Measurements from ENCODE around the gene PRDM16.

PRDM16 gene

DNA sequence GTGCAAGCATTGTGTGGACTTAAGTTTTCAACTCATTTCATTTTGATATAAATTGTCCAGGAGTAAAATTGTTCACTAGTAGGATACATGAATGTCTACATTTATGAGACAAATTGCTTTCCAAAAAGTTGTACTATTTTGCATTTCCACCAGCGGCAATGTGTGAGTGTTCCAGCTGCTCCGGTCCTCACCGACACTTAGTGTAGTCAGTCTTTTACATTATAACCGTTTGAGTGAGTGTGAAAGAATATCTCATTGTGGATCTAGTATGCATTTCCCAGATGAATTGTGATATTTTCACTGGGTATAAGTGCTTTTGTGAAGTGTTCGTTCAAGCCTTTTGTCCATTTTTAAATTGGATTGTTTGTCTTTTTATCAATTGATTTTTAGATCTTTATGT is 274.0 kb downstream of the PRDM16 start:
- Histone ChIP-seq H3K27me3 (ENCODE audit: control insufficient read depth in 3 of 3, insufficient read depth in 3 of 3, low read depth in 1 of 3, low read length in 3 of 3) (peaks cover 0 to 12% (median 0%) of the 10 kb centered on the region in 3 experiments), H3K18ac (ENCODE audit: low read length) (no peak overlapping the region), H4K91ac (ENCODE audit: low read depth, low read length, poor library complexity) (no peak overlapping the region), H3K4me3 (ENCODE audit: low read length in 2 of 2) (no peak overlapping the region), H3K4ac (ENCODE audit: low read length) (no peak overlapping the region), H2BK15ac (ENCODE audit: low read length) (no peak overlapping the region), H2BK5ac (ENCODE audit: low read length) (no peak overlapping the region), H2AK5ac (ENCODE audit: low read depth, low read length) (no peak overlapping the region), H2BK120ac (ENCODE audit: low read depth, low read length) (no peak overlapping the region), H3K36me3 (replicated peaks in 1 of 2; ENCODE audit: control insufficient read depth in 2 of 2, insufficient read depth in 2 of 2, low read length in 2 of 2) (no peaks in the 10 kb centered on the region), H3K4me2 (ENCODE audit: insufficient read depth, low read length, poor library complexity, severe bottlenecking) (no peak overlapping the region), H4K8ac (ENCODE audit: low read depth, low read length) (no peak overlapping the region), H3K4me1 (ENCODE audit: control insufficient read depth in 2 of 2, insufficient read depth in 1 of 2, low read depth in 1 of 2, low read length in 2 of 2) (peaks cover 0 to 7% of the 10 kb centered on the region in 2 donors), H2BK12ac (ENCODE audit: low read length) (no peak overlapping the region), H2AFZ (ENCODE audit: low read length) (no peak overlapping the region), H3K79me1 (ENCODE audit: low read depth, low read length) (no peaks in the 10 kb centered on the region), H3K27ac (replicated peaks; ENCODE audit: low read length) (no peak overlapping the region), H3K9ac (ENCODE audit: low read depth, low read length, poor library complexity) (no peak overlapping the region), H3K9me3 (replicated peaks in 1 of 2; ENCODE audit: control insufficient read depth in 2 of 2, insufficient read depth in 1 of 2, low read depth in 1 of 2, low read length in 2 of 2) (peaks cover 0 to 11% of the 10 kb centered on the region in 2 donors), H3K23ac (ENCODE audit: low read depth, low read length, poor library complexity) (no peak overlapping the region), H3K14ac (ENCODE audit: low read length) (no peak overlapping the region)
- no CpG with 5 or more reads among the region's 5 CpGs for WGBS, 2 donors (ENCODE audit: extremely low coverage in 2 of 2, insufficient read length in 2 of 2, insufficient replicate concordance in 1 of 2)
- DNase-seq (ENCODE audit: low spot score): no peak

DNA sequence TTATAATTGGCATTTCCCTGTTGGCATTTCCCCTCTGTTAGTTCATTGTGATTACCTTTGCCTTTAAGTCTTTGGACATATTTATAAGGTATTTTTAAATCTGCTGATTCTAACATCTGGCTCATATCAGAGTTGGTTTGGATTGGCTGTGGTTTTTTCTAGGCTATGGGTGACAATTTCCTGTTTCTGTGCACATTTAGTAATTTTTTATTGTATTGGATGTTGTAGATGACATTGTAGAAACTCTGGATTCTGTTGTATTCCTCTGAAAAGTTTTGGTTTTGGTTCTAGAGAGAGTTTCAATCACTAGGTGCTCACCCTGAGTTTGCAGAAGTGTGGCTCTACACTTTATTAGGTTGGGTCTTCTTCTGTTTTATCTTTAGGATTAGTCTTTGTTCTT is 275.4 kb downstream of the PRDM16 start:
- H3K9ac ChIP-seq (ENCODE audit: low read depth, low read length, poor library complexity): no peak overlapping the region
- no peak overlapping the region for H2BK15ac ChIP-seq (ENCODE audit: low read length)

DNA sequence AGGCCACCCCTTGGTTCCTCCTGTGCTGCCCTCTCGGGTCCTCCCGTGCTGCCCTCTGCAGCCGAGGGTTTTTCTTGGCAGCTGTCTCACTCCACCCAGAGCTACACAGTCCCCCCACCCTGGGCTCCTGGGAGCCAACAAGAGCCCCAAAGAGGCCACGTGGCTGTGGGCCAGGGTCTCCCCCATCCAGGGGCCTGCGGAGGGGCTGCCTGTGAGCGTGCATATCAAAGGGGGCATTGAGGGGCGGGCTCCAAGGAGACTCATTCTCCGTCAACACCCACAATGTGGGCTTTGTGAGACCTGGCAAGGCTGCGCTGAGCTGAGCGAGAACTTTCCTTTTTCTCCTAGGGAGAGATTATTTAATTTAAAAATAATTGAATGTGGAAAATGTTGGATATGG is 276.8 kb downstream of the PRDM16 start:
- Histone ChIP-seq H3K9me3 (replicated peaks in 1 of 2; ENCODE audit: control insufficient read depth in 2 of 2, insufficient read depth in 1 of 2, low read depth in 1 of 2, low read length in 2 of 2) (peaks cover 0 to 11% of the 10 kb centered on the region in 2 donors), H2BK5ac (ENCODE audit: low read length) (no peak overlapping the region), H3K4me1 (ENCODE audit: control insufficient read depth in 2 of 2, insufficient read depth in 1 of 2, low read depth in 1 of 2, low read length in 2 of 2) (peaks cover 0 to 19% of the 10 kb centered on the region in 2 donors), H2BK12ac (ENCODE audit: low read length) (no peak overlapping the region), H2BK15ac (ENCODE audit: low read length) (no peak overlapping the region), H3K14ac (ENCODE audit: low read length) (no peak overlapping the region), H2AK5ac (ENCODE audit: low read depth, low read length) (peak overlapping the region; percentile 44), H4K8ac (ENCODE audit: low read depth, low read length) (no peak overlapping the region), H2AFZ (ENCODE audit: low read length) (no peak overlapping the region), H3K4me2 (ENCODE audit: insufficient read depth, low read length, poor library complexity, severe bottlenecking) (no peak overlapping the region), H3K9ac (ENCODE audit: low read depth, low read length, poor library complexity) (no peak overlapping the region), H3K23ac (ENCODE audit: low read depth, low read length, poor library complexity) (no peak overlapping the region), H3K27me3 (ENCODE audit: control insufficient read depth in 3 of 3, insufficient read depth in 3 of 3, low read depth in 1 of 3, low read length in 3 of 3) (peaks cover 0 to 16% (median 0%) of the 10 kb centered on the region in 3 experiments), H2BK120ac (ENCODE audit: low read depth, low read length) (no peak overlapping the region), H3K4me3 (ENCODE audit: low read length in 2 of 2) (no peak overlapping the region), H3K79me1 (ENCODE audit: low read depth, low read length) (peaks cover 4% of the 10 kb centered on the region), H3K36me3 (replicated peaks in 1 of 2; ENCODE audit: control insufficient read depth in 2 of 2, insufficient read depth in 2 of 2, low read length in 2 of 2) (no peaks in the 10 kb centered on the region), H3K4ac (ENCODE audit: low read length) (no peak overlapping the region), H3K27ac (replicated peaks; ENCODE audit: low read length) (no peak overlapping the region), H3K18ac (ENCODE audit: low read length) (no peak overlapping the region), H4K91ac (ENCODE audit: low read depth, low read length, poor library complexity) (no peak overlapping the region)
- no peak for DNase-seq (ENCODE audit: low spot score)
- no CpG with 5 or more reads among the region's 10 CpGs for WGBS, 2 donors (ENCODE audit: extremely low coverage in 2 of 2, insufficient read length in 2 of 2, insufficient replicate concordance in 1 of 2)

More for the DNA sequence above, 275.4 kb downstream of the PRDM16 start:
- Histone ChIP-seq H3K79me1 (ENCODE audit: low read depth, low read length) (peaks cover 3% of the 10 kb centered on the region), H2BK120ac (ENCODE audit: low read depth, low read length) (no peak overlapping the region), H3K18ac (ENCODE audit: low read length) (no peak overlapping the region), H3K27me3 (ENCODE audit: control insufficient read depth in 3 of 3, insufficient read depth in 3 of 3, low read depth in 1 of 3, low read length in 3 of 3) (peaks cover 0 to 12% (median 0%) of the 10 kb centered on the region in 3 experiments), H4K91ac (ENCODE audit: low read depth, low read length, poor library complexity) (no peak overlapping the region), H3K4me1 (ENCODE audit: control insufficient read depth in 2 of 2, insufficient read depth in 1 of 2, low read depth in 1 of 2, low read length in 2 of 2) (peaks cover 0 to 18% of the 10 kb centered on the region in 2 donors), H3K23ac (ENCODE audit: low read depth, low read length, poor library complexity) (no peak overlapping the region), H3K4me3 (ENCODE audit: low read length in 2 of 2) (no peak overlapping the region), H3K14ac (ENCODE audit: low read length) (no peak overlapping the region), H3K4ac (ENCODE audit: low read length) (no peak overlapping the region), H3K4me2 (ENCODE audit: insufficient read depth, low read length, poor library complexity, severe bottlenecking) (no peak overlapping the region), H3K9me3 (replicated peaks in 1 of 2; ENCODE audit: control insufficient read depth in 2 of 2, insufficient read depth in 1 of 2, low read depth in 1 of 2, low read length in 2 of 2) (peaks cover 0 to 11% of the 10 kb centered on the region in 2 donors), H2BK12ac (ENCODE audit: low read length) (no peak overlapping the region), H2AFZ (ENCODE audit: low read length) (no peak overlapping the region), H2BK5ac (ENCODE audit: low read length) (no peak overlapping the region), H3K36me3 (replicated peaks in 1 of 2; ENCODE audit: control insufficient read depth in 2 of 2, insufficient read depth in 2 of 2, low read length in 2 of 2) (no peaks in the 10 kb centered on the region), H3K27ac (replicated peaks; ENCODE audit: low read length) (no peak overlapping the region), H2AK5ac (ENCODE audit: low read depth, low read length) (no peak overlapping the region), H4K8ac (ENCODE audit: low read depth, low read length) (no peak overlapping the region)
- DNase-seq (ENCODE audit: low spot score): no peak

DNA sequence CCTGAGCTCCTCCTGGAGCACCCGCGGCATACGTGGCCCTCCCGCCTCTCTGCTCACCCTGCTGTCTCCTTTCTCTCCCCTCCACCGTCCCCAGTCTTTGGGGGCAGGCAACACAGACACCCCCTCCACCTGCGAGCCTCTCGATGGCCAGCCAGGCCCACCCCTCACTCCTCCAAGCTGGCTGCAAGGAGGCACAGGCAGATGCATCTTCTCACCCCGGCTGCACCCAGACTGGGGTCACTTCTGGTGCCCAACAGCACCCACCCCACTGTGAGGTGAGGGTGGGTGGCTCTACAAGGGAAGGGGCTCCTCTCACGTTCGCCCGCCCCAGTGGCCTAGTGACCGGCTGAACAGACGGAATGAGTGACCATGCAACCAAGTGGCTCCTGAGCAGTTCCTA is 277.5 kb downstream of the PRDM16 start:
- H3K36me3 ChIP-seq (replicated peaks in 1 of 2; ENCODE audit: control insufficient read depth in 2 of 2, insufficient read depth in 2 of 2, low read length in 2 of 2): no peaks in the 10 kb centered on the region
- H3K4me3 ChIP-seq (ENCODE audit: low read length in 2 of 2): no peak overlapping the region
- H4K91ac ChIP-seq (ENCODE audit: low read depth, low read length, poor library complexity): no peak overlapping the region
- H2BK120ac ChIP-seq (ENCODE audit: low read depth, low read length): peak overlapping the region; percentile 84
- H4K8ac ChIP-seq (ENCODE audit: low read depth, low read length): no peak overlapping the region
- H3K4me2 ChIP-seq (ENCODE audit: insufficient read depth, low read length, poor library complexity, severe bottlenecking): no peak overlapping the region
- peaks cover 0 to 18% (median 0%) of the 10 kb centered on the region in 3 experiments for H3K27me3 ChIP-seq (ENCODE audit: control insufficient read depth in 3 of 3, insufficient read depth in 3 of 3, low read depth in 1 of 3, low read length in 3 of 3)
- H3K23ac ChIP-seq (ENCODE audit: low read depth, low read length, poor library complexity): peak overlapping the region; percentile 49
- peak overlapping the region; percentile 12 for H3K18ac ChIP-seq (ENCODE audit: low read length)
- no CpG with 5 or more reads among the region's 13 CpGs for WGBS, 2 donors (ENCODE audit: extremely low coverage in 2 of 2, insufficient read length in 2 of 2, insufficient replicate concordance in 1 of 2)
- H3K27ac ChIP-seq (replicated peaks; ENCODE audit: low read length): no peak overlapping the region
- peak overlapping the region; percentile 68 for H3K9ac ChIP-seq (ENCODE audit: low read depth, low read length, poor library complexity)
- H2BK5ac ChIP-seq (ENCODE audit: low read length): peak overlapping the region; percentile 47
- peaks cover 0 to 11% of the 10 kb centered on the region in 2 donors for H3K9me3 ChIP-seq (replicated peaks in 1 of 2; ENCODE audit: control insufficient read depth in 2 of 2, insufficient read depth in 1 of 2, low read depth in 1 of 2, low read length in 2 of 2)
- H3K4me1 ChIP-seq (ENCODE audit: control insufficient read depth in 2 of 2, insufficient read depth in 1 of 2, low read depth in 1 of 2, low read length in 2 of 2): peaks cover 0 to 19% of the 10 kb centered on the region in 2 donors
- no peak for DNase-seq (ENCODE audit: low spot score)
- peak overlapping the region; percentile 79 for H2BK15ac ChIP-seq (ENCODE audit: low read length)
- H2BK12ac ChIP-seq (ENCODE audit: low read length): peak overlapping the region; percentile 53
- no peak overlapping the region for H2AFZ ChIP-seq (ENCODE audit: low read length)
- H3K79me1 ChIP-seq (ENCODE audit: low read depth, low read length): peaks cover 4% of the 10 kb centered on the region
- peak overlapping the region; percentile 98 for H2AK5ac ChIP-seq (ENCODE audit: low read depth, low read length)
- H3K14ac ChIP-seq (ENCODE audit: low read length): peak overlapping the region; percentile 87
- H3K4ac ChIP-seq (ENCODE audit: low read length): no peak overlapping the region

Measured in neuronal stem cell (in vitro differentiated cells).